Glomerular visceral epithelial cell (primary cell): ENCODE data around the gene ZBTB17.
"Not testable (repeated sequence)": the region's sequence is repeated elsewhere in the genome, so short reads cannot be mapped to it uniquely, and the experiment has no call there.

Experiments
- DNase-seq: peaks from one replicate; pipeline ENCODE4 v3.0.0-alpha.2; 2016; ENCODE audit errors: extremely low spot score

Gene ZBTB17

DNA sequence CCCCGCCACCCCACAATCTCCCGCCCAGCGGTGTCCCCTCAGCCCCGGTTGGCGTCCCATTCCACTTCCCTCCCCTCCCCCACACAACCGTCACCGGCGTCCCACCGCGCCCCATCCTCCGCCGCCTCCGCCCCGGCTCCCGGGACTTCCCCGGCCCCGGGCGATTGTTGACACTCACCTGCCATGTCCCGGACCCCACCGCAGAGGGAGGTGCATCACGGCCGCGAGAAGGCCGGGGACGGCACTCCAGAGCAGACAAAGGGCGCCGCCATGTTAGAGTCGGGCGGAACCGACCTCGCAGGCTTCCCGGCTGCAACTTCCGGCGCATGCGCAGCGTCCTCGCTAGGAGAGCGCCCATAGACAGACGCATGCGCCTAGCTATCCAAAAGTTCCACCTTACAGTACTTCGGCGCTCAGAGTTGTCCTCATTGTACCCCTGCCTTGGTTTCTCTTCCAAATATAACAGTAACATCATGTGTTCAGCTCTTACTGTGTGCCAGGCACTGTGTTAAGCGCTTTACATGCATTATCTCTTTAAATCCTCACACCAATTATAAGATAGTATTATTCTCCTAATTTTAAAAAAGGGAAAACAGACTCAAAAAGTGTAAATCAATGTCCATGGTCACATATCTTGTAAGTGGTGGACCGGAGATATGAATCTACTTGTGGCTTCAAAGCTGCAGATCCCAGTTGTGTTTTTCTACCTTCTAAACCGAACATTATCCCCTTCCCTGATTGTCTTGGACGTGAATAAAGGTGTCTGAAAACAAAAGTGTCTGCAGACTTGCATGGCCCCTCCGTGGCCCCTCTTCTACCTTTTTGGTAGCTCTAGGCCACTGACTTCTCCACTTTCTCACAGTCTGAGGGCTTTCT lies at the start of gene ZBTB17:
ZBTB17 (minus strand) TSS at position 297 of the 876 bp plus-strand sequence. CDS start 27,606 bp downstream, outside the sequence.
- peak; percentile 94 for DNase-seq

DNA sequence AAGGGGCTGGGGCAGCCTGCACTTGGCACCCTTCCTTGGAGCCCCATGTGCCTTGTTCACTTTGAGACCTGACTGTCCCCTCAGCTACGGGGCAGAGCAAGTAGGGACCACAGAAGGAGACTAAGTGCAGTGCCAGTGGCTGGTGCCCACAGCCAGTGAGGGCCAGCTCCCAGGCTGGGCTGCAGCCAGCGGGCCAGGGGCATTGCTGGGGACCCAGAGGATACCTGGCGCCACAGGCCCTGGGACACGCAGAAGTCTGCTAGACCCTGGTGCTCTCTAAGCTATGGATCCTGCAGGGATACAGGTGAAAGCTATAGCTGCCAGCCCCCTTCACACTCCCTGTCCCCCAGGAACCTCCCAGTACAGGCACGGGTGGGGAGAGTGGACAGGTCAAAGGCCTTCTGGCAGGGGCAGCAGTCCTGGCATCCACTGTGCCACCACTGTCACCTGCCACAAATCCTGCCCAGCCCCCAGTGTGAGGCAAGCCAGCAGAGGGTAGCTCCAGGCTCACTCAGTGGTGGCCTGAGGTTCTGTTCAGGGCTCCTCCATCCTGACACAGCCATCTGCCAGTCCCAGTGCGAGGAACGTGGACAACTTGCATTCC lies 47.3 kb upstream of the ZBTB17 start:
- DNase-seq: no peak

DNA sequence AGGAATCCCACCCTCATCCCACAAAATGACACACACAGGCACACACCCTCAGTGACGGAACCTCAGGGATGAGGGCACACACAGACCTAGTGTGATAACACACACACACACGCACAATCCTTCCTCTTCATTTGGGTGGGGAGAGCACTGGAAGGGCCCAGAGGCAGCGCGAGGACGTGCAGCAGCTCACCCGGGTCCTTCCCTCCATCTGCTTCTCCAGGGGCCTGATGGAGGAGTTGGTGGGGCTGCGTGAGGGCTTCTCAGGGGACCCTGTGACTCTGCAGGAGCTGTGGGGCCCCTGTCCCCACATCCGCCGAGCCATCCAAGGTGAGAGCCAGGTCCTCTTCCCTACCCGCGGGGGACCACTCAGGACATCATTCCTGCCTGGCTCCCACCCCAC lies 46.5 kb upstream of the ZBTB17 start:
- no peak for DNase-seq

DNA sequence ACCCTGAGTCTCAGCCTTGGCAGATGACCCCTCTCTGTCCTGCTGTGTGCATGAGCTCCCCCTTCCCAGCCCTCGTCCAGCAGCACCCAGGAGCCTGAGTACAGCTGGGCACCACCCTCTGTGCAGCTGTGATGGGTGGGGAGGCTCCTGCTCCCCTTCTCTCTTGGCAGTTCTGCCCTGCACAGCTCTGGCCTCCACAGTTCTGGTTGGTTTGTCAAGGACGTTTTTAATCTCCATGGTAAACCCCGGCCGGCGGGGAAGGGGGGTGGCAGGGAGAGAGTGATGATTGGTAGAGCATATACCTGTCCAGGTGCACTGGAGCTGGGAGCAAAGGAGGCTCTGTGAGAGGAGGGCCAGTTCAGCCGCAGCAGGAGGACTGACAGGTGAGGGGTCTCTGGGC lies 45.8 kb upstream of the ZBTB17 start, which contains the start of gene CLCNKA:
CLCNKA (plus strand) TSS at position 356 of the 400 bp plus-strand sequence. CDS start 584 bp downstream, outside the sequence.
- DNase-seq: no peak

DNA sequence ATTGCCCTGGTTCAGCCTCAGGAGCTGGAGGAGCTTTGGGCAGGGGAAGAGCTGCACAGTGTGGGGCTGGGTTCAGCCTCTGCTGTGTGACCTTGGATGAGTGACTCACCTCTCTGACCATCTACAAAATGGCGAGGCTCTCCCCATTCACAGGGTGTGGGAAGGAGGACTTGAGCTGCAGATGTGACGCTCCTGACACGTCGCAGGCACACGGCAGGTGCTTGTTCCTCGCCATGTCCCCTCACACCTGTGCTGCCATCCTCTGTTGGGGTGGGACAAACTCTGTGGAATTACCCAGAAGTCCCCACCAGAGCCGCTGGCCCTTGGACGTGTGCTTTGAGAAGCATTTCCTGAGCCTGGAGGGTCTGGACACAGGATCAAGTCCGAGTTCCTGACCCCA lies 45.0 kb upstream of the ZBTB17 start:
- not testable (repeated sequence) for DNase-seq

DNA sequence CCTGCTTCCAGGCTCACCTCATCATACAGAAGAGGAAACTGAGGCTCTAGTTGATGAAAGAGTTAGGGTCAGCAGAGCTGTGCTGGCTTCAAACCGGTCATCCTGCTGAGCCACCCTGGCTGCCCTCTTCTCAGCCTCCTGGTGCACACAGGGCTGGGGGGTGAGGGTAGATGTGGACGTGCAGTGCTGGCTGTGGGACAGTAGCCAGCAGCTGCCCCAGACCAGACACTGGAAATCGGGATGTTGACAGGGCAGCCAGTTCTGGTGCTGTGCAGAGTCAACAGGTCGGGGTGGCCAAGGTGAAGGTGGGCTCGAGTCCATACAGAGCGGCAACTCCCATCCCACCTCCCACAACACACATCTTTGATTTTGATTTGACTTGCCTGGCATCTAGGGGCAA lies 44.4 kb upstream of the ZBTB17 start:
- no peak for DNase-seq

DNA sequence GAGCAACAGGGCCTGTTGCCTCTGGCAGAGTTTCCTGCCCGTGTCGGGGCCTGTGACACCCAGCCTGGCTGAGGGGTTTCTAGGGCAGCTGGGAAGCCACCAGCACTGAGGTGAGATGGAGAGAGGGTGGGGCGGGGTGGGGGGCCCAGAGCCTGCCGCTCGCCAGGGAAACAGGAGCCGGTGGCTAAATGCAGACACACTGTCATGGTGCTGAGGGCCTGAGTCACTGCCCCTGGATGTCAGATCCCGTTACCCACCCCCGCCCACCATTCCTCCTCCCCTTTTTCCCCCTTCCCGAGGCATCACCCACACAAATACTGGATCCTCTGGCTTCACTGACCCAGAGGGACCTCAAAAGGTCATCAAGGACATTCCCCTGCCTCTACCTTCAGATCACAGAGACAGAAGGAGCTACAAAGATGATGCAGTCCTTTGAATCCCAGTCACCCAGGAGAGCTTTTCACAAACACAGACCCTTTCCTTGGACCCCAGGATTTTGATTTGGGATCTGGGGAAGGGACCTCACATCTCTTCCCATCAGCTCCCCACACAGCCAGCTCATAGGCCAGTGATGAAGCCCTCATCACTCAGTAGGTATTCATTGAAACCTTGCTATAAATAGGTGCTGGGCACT lies 43.9 kb upstream of the ZBTB17 start:
- peak; percentile 22 for DNase-seq

DNA sequence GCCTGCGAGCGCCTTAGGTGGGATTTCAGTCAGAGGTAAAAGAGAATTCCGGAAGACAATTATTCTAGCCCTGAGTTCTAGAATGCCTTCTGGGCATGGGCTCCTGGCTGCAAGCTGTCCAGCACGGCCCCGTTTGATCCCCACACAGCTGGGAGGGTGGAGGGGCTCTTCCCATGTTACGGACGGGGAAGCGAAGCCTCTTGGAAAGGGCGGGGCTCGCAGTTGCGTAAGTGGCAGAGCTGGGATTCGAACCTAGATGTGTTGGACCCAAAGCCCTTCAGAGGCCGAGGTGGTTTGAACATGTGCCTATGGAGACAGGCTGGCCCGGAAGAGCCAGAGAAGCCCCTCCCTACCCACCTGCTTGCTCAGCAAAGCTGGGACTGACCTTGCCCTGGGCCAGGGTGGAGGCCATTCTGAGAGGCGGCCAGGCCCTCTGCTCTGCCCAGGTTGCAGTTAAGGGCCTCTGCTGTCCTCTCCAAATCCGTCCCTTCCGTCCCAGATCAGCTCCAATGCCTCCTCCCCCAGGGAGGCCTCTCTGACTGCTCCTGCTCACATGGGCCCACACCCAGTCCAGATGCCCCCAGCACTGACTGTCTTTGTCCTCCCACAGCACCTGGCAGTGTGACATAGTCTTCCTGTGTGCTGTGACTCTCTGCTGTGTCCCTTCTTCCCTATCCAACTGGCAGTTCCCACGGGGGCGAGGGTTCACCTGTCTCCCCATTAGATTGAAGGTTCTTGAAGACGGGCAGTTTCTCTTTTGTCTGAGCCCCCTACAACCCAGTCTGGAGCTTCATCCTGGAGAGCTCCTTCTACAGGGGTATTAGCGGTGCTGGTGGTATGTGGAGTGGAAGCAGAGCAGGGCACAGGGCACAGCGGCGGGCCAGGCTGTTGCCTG lies 43.1 kb upstream of the ZBTB17 start:
- DNase-seq: no peak

DNA sequence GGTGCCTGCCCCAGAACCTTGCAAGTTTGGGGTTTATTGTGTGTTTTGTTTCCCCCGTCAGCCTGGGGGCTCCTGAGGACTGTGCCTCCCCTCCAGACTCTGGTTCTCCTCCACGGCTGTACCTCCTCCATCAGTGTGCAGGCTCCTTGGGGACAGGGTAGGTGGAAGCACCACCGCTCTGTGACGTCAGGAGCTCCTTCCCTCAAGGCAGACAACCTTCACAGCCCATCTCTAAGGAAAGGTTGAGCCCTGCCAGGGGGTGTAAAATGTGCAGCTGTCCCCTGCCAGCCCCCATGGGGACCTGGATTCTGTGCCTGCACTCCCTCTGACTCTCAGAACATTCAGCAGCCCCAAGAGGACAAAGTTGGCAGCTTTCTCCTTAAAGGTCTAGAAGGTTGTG lies 42.4 kb upstream of the ZBTB17 start:
- DNase-seq: no peak

DNA sequence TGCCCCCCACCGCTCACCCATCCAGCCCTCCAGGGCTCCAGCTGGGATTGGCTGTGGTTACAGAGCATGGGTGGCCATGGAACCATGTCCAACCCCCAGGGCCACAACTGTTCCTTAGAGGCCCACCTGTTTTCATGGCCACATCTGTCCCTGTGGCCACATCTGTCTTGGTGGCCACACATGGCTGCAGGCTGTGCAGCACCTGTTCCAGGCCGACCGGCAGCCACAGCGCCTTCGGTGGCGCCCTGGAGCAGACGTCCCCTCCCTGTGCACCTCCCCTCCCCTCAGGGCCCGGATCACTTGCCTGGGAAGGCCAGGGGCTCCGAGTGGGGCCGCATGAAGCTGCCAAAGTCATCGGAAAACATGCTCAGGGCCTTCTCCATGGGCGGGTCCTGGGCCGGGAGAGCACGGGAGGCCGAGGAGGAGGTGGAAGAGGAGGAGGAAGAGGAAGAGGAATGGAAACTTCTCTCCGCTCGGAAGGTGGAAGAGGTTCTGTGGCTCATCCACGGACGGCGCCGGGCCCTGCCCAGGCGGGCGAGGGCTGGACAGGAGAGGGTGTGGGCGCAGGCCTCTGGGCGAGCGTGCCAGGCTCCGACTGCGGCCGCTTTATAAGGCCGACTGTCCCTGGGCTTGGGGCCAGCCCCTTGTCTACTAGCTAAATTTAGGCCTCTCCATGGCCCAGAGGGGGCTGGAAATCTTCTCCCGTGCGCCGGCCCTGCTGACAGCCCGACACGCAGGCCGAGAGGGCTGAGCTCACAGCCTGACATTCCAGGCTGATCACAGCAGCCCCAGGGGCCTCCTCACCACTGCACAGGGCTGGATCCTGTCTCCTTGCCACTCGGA lies 41.8 kb upstream of the ZBTB17 start, which contains the start of gene HSPB7:
HSPB7 (minus strand) TSS at position 583 of the 843 bp plus-strand sequence; CDS start at position 503, 80 bp downstream.
- DNase-seq: no peak

DNA sequence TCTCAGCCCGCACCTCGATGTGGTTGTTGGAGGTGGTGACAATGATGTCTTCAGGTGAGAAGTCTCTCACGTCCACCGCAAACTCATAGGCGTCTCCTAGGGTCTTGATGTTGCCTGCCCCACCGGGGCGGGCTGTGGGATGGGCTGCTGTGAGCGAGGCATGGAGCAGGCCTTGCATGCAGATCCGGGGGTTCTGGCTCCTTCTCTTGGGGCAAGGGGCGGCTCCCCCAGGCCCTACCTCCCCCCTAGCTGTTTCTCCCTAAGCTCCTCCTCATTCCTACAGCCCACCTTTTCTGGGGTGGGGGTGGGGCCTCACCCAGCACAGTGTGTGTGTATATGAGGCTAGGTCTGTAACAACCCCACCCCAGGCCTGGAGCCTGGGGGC lies 41.2 kb upstream of the ZBTB17 start:
- DNase-seq: no peak

DNA sequence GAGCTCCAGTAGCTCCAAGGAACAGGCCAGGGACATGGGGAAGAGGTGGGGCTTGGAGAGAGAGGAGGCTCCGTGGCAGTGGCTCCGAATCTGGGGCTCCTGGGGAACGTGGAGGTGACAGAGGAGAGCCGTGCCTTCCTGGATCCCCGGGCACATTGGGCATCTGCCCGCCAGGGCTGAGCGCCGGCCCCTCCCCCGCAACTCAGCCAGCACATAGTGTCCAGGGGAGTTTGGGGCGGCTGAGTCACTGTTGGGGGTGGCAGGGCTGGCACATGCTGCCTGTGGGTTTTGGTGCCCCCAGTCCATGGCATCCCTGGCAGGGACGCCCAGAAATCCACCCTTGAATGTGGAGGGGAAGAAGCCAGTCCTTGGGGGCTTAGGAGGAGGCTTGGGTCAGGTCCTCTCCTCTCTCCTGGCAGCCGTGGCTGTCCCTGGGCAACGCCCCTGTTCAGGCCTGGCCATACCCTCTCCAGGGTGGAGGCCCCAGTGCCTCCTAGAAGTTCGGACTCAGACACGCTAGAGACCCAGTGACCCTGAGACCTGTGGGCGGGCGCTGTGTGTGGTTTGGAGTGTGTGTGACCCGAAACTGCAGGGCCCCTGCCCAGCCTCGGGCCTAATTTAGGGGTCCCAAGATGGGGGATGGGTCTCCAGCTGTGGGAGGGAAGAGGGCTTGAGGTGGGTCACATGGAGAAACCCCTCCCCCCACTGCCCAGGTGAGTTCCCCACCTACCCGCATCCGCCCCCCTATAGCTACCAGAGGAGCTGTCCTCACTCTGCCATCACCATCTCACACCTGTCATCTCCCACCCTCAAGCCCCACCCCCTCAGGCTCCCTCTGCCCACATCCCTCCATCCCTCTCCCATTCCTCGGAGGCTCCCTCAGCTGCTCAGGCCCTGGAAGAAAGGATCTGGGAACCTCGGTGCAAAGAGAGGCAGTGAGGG lies 40.3 kb upstream of the ZBTB17 start:
- no peak for DNase-seq

DNA sequence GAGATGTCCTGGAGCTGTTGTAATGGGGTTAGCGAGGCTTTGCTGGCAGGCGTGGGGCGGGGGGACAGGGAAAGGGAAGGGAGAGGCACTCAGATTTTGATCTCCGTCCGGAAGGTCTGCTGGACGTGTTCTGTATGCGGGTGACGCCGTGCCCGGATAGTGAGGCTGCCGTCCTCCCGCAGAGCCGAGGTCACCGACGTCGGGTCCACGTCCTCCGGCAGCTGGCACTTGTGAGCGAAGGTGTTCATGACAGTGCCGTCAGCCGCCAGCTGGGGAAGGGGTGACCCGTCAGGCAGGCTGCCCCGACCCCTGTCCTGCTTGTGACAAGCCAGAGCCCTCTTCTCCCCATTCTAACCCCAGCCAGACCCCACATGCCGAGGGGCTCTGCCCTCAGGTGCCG lies 39.6 kb upstream of the ZBTB17 start:
- no peak for DNase-seq

DNA sequence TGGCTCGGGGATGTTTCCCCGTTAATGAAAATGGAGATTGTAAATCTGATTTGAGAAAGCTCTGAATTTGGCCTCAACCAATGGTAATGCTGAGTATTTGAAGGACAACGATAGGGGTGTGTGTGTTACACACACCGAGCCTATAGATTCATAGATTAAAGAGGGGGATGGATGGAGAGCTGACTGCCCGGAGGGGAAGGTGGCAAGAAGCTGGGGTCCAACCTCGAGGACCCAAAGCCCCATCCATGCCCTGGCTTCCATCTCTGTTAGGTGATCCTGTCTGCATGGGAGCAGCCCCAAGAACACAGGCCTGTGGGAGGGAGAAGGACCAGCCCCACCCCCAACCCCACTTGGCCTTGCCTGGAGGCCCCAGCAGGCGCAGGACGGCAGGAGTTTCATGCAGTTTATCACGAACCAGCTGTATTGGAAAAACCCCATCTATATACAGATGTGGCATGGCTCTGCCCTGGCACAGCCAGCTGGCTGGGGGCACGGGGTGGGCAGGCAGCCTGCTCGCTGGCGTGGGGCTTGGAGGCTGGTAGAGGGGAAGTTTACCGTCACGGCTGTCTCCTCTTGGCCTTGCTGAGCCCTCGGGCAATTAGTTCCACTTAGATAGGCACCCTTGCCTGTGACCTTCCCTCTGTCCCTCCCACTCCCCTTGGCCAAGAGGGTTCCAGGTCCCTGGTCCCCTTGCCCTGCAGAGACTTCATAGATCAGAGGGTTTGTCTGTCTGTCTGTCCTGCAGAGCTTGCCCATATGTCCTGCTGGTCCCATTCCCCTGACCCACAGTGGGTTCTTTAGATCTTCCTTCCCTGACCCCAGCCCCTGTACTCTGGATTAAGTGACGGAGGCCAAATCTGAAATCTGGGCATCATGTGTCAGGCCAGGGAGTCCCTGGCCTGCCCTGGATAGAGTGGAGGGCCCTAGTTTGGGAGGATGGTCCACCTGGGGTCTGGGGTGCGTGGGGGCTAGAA lies 38.9 kb upstream of the ZBTB17 start:
- DNase-seq: no peak

DNA sequence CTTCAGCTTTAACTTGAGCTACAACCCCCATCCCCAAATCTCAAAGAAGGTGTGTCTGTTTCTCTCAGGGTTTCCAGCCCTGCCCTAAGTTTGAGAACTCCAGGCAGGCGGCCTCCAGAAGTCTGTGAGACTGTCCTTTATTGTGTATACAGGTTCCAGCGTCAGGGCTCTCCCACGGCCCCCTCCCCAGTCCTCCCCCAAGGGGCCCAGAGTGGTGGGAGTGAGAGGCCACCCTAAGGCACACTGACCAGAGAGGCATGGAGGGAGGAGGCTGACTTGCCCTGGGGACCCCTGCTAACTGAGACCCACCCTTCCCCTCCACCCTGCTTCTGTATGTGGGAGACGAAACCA lies 38.0 kb upstream of the ZBTB17 start:
- DNase-seq: no peak

DNA sequence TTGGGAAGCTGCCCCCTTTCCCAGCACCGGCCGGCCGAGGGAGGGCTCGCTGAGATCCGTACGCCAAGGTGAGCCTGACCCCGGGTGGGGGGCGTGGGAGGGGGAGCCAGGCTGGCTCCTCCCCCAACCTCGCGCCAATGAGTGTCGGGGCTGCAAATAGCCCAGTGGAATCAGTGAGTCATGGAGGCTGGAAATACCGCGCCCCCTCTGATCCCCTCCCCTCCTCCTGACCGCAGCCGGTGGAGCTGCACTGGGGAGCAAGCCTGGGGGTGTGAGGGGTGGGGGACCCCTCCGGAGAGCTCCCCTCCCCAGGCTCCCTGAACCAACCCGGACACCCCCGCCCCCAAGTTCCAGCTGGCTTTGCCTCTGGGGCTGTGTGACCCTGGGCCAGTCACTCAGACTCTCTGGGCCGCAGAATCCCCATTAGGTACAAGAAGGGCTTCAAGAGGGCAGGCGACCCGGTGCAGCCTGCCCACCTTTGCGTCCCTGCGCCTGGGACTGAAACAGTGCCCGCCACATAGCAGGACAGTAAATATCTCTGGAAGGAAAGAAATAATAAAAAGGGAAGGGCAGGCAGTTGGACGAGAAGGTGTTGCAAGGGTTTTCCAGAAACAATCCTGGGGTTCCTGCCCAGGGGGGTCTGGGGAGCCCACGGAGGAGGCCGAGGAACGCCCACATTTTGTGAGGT lies 37.5 kb upstream of the ZBTB17 start:
- DNase-seq: peak; percentile 62

DNA sequence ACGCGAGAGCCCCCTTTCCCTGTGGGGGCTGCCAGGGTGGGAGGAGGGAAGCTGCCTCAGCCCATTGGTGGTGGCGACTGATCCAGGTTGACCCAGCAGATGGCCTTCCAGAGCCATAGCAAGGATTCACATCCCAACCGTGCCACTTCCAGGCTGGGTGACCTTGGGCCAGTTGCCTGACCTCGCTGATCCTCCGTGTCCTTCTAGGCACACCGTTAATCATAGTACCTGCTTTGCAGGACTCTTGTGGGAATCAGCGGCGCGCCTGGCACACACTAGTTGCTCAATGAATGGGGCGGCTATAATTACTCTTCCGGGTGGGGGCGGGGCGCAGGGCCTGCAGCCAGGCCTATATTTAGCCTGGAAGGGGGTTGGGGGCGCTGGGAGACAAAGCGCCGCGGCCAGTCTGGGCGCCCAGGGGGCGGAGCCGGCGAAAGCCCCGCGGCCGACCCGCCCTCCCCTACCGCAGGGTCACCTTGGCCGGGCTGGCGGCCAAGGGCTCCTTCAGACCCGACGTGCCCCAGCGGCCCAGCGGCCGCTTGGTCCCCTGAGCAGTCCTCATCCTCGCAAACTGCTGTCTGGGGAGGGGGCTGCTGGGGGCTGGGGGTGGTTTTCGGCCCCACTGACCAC lies 36.8 kb upstream of the ZBTB17 start:
- peak; percentile 67 for DNase-seq
